Activated CD8-positive, alpha-beta memory T cell treated with anti-CD3 and anti-CD28 coated beads, Interleukin-2, amount 50 U/mL, for 24 hours (primary cell): Measurements from ENCODE around the gene FAM229A.

Experiments
- DNase-seq: peaks from one replicate; pipeline ENCODE4 v3.0.0-alpha.2; 2020; ENCODE audit errors: extremely low read depth

FAM229A gene

DNA sequence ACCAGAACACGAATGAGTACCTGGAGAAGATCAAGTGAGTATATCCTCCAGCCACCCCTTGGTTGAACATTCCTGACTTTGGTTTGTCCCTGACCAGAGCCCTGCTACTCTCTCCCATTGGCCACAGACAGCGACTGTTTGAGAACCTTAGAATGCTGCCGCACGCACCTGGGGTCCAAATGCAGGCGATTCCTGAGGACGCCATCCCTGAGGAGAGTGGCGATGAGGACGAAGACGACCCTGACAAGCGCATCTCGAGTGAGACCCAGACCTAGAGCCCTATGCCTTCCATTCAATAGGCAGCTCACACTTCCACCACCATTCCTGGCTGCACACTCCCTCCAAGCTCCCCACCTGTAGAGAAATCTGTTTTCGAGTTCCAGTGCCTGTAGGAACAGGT lies 30.7 kb downstream of the FAM229A start:
- DNase-seq: no peak

DNA sequence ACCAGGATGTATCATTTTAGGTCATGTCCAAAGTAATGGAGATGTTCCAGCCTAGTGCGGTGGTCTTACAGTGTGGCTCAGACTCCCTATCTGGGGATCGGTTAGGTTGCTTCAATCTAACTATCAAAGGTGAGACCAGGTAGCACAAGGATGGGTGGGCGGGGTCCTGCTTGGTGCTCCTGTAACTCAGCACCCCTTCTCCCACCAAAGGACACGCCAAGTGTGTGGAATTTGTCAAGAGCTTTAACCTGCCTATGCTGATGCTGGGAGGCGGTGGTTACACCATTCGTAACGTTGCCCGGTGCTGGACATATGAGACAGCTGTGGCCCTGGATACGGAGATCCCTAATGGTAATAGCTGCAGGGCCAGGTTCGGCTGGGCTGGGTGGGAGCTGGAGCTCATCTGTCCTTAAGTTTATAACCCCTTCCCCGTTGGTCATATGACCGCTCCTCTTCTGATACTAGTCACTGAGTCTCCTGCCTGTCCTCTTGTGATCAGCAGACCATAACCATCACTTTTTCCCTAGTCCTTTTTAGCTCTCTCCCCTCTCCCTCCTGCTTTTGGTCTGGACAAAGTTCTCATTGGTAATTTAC lies 31.6 kb downstream of the FAM229A start:
- DNase-seq: no peak

DNA sequence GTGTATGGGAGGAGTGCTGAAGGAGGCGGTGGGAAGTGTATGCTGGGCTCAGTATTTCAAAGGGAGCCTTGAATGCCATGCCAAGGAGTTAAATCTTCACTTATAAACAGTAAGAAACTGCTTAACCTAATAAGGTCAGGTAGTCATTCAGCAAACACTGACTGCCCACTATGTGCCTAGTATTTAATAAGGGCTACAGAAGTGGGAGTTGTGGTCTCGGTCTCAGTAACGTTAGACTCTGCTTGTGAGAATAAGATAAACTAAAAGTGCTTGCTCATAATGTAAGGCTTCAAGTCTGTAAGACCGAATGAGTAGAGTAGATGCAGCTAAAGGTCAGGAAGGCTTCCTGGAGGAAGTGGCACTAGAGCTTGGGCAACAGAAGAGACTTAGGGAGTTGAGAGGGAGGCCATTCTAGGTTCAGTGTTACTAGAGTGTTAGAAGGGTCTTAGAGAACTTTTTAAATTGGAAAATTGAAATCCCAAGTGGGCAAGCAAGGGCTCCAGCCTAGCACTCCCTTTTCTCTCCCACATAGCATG lies 32.3 kb downstream of the FAM229A start:
- DNase-seq: no peak

DNA sequence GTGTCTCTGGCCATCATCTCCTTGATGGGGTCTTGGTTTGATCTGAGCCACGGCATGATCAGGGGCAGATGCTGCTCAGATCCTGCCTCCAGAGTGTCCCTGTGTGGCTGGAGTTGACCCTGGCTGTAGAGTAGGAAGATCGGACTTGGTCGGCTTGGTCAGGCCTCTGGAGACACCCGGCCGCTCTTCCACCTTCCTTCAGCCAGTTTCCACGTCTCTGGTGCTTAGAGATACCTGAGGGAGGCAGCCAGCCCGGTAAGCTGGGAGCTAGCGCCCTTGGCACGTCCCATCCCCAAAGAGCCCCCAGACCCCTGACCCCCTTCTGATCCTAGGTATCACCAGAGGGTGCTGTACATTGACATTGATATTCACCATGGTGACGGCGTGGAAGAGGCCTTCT lies 35.1 kb downstream of the FAM229A start:
- no peak for DNase-seq

DNA sequence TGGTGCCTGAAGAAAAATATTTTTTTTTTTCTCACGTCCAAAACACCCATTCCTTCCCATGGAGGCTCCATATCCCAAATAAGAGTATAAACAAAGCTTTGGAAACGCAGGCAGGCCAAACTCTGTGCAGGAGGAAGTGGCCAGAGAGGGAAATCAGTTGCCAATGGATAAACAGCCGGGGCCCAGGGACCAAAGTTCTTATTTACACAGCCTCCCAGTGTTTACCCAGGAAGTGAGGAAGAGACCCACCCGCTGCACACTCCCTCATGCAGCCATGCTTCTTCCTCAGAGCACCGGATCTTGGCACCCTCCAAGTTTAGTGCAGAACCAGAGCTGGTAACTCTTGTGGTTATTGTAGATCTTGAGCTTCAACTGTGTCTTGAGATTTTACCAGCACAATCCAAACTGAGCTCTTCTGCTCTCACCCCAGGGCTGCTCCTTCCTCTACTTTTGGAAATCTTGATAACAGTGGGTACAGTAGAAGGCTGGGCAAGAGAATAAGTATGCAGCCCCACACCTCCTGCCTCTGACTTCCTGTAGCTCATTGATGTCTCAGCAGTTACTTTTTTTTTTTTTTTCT lies 40.5 kb downstream of the FAM229A start:
- no peak for DNase-seq

DNA sequence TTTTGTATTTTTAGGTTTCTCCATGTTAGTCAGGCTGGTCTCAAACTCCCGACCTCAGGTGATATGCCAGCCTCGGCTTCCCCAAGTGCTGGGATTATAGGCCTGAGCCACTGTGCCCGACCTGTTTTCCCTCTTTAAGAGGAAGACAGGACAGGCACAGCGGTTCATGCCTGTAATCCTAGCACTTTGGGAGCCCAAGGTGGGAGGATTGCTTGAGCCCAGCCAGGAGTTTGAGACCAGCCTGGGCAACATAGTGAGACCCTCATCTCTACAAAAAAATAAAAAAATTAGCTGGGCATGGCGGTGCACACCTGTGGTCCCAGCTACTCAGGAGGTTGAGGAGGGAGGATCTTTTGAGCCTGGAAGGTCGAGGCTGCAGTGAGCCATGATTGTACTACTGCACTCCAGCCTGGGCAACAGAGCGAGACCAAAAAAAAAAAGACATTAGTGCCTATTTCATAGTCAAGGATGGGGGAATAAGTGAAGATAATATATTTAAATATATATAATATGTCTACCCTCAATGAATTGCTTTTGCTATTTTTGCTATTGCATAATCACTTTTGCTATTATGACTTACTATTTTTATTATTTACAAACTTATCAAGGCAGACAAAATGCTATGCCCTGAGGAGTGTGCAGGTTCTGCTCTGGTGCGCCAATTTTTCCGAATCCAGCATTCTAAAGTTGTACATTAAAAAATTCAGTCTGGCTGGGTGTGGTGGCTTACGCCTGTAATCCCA lies 44.0 kb downstream of the FAM229A start:
- DNase-seq: no peak

DNA sequence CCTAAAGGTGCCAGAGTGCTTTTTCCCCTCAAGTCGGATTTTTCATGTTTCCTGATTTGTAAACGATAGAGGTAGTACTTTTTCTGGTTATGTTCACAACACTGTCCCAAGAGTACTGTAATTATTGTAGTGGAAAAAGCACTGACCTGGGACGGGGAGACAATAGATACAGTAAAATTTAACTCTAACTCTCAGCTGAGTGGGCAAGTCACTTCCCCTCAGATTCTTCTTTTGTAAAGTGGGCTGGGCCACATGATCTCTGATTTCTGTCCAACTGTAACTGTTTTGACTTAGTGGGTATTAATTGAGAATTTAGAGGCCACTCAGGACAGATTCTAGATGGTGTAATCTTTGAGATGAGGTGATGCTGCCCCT lies 45.4 kb downstream of the FAM229A start:
- no peak for DNase-seq

DNA sequence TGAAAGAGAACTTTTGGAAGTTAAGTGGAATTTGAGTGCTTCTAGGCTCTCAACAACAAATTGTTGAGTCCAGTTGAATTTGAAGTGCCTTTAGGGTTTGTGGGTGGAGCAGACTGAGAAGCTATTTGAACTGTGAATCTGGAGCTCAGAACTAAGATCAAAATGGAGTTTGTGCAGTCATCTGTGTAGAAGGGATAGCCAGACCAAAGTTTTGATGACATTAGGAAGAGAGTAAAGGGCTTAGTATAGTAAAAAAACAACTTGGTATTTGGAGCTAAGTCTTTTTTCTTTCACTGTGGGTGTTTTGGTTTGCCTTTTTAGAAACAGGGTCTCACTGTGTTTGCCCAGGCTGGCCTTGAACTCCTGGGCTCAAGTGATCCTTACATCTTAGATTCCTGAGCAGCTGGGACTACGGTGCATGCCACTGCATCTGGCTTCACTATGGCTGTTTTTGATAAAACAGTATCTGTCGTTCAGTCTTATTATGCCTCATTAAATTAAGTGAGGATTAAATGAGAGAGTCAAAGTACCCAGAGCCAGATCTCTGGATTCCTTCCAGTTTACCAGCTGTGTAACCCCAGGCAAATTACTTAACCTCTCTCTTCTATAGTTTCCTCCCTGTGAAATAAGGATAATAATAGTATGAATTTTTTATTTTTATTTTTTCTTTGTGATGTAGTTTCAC lies 50.4 kb downstream of the FAM229A start:
- DNase-seq: no peak
